ENCODE measurements around the gene TALDO1. TPM values are rescaled to one million over a fixed set of nuclear protein-coding genes. Genes with fewer than 3 reads are reported as not detected.

TALDO1 gene
- polyA plus RNA-seq, 1 of the 3 experiments (the other 2 are of a cell fraction): 103 TPM

DNA sequence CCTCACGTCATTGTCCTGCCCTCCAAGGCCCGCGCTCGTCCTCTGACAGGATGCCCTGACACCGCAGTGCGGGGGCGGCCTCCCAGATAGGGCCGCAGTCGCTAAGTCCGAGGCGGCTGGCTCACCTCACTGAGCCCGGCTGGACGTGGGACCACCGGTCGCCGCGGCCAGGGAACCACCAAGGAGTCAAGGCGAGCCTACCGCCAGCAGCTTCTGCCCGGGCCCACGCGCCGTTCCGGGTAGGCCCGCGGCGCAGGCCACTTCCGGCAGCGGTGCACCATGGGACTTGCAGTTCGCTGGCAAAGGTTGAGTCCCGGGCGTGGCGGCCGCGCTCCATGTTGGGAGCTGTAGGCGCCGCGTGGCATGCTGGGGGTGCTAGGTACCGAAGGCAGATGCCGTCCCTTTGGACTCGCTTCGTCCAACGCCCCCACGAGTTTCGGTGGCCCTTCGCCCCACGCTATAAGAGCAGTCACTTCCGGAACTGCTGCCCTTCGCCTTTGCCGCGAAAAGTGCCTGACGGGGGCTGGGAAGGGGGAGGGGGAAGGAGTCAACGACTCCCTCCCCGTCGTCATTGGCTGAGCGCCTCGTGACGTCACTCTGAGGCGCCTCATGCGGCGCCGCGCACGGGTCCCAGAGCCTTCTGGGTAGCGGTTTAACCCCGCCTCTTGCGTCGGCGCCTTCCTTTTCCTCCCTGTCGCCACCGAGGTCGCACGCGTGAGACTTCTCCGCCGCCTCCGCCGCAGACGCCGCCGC lies 62.2 kb downstream of the TALDO1 start, which contains the start of gene RPLP2 (continued):
- TF ChIP-seq TAF1 (IDR thresholded peaks at IDR 0.05; ENCODE audit: borderline replicate concordance, low read depth, low read length): peak; percentile 93
- TF ChIP-seq SMC3 (IDR thresholded peaks at IDR 0.05; ENCODE audit: low read depth, low read length): no peak
- TF ChIP-seq, protein P1, sequence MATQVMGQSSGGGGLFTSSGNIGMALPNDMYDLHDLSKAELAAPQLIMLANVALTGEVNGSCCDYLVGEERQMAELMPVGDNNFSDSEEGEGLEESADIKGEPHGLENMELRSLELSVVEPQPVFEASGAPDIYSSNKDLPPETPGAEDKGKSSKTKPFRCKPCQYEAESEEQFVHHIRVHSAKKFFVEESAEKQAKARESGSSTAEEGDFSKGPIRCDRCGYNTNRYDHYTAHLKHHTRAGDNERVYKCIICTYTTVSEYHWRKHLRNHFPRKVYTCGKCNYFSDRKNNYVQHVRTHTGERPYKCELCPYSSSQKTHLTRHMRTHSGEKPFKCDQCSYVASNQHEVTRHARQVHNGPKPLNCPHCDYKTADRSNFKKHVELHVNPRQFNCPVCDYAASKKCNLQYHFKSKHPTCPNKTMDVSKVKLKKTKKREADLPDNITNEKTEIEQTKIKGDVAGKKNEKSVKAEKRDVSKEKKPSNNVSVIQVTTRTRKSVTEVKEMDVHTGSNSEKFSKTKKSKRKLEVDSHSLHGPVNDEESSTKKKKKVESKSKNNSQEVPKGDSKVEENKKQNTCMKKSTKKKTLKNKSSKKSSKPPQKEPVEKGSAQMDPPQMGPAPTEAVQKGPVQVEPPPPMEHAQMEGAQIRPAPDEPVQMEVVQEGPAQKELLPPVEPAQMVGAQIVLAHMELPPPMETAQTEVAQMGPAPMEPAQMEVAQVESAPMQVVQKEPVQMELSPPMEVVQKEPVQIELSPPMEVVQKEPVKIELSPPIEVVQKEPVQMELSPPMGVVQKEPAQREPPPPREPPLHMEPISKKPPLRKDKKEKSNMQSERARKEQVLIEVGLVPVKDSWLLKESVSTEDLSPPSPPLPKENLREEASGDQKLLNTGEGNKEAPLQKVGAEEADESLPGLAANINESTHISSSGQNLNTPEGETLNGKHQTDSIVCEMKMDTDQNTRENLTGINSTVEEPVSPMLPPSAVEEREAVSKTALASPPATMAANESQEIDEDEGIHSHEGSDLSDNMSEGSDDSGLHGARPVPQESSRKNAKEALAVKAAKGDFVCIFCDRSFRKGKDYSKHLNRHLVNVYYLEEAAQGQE (IDR thresholded peaks at IDR 0.05; ENCODE audit: low read depth, low read length): no peak; the same call in 1 of the 2 replicates
- TF ChIP-seq POLR2AphosphoS5 (IDR thresholded peaks at IDR 0.05; ENCODE audit: low read depth, low read length): peak; percentile 91
- TF ChIP-seq EP300 (IDR thresholded peaks at IDR 0.05; ENCODE audit: borderline replicate concordance in 1 of 2, low read depth in 1 of 2, low read length in 1 of 2): no peak
- peak; percentile 71; the same call in 1 of the 2 replicates for TF ChIP-seq YY1 (IDR thresholded peaks at IDR 0.05; ENCODE audit: low read depth)
- TF ChIP-seq TCF12 (IDR thresholded peaks at IDR 0.05): no peak
- TF ChIP-seq RXRA (IDR thresholded peaks at IDR 0.05; ENCODE audit: borderline replicate concordance, low read depth): no peak

GRCh38 chr11:810040-810567 lies 62.8 kb downstream of the TALDO1 start:
- no peaks in the 10 kb centered on the region for H3K27me3 ChIP-seq (ENCODE audit: insufficient read depth)
- no peak for DNase-seq
- peak overlapping the region; percentile 99 for H3K4me2 ChIP-seq
- H4K20me1 ChIP-seq (ENCODE audit: insufficient read depth): peaks cover 30% of the 10 kb centered on the region
- POLR2A ChIA-PET: interaction anchor here (0.7 to 2.2 kb wide), 8 partner anchors 9 to 50 kb away, joined by 4 to 34 read pairs (median 6); partner anchors contain the start of genes CD151, CEND1, PNPLA2 and TSPAN4
- peak overlapping the region; percentile 81 to 97 for H3K4me3 ChIP-seq (ENCODE audit: low read depth in 2 of 2, low read length in 1 of 2)
- H3K9me3 ChIP-seq: no peaks in the 10 kb centered on the region
- CTCF ChIA-PET: interaction anchor here (0.8 to 1.0 kb wide), 2 partner anchors 18 to 82 kb away, joined by 3 to 4 read pairs; no protein-coding TSS in a partner anchor
- H3K79me2 ChIP-seq (ENCODE audit: insufficient read depth): peaks cover 68% of the 10 kb centered on the region
- peak overlapping the region; percentile 97 for H3K9ac ChIP-seq
- H3K27ac ChIP-seq (ENCODE audit: low read depth in 2 of 2, low read length in 1 of 2): peak overlapping the region; percentile 97 to 98
- H3F3A ChIP-seq (replicated peaks; ENCODE audit: insufficient read depth): peaks cover 42% of the 10 kb centered on the region
- H2AFZ ChIP-seq (ENCODE audit: low read depth): no peak overlapping the region
- 0% methylated on average over 8 of the region's 55 CpGs for WGBS (ENCODE audit: low lambda C conversion rate)
- no peaks in the 10 kb centered on the region for H3K9me2 ChIP-seq
- peaks cover 8 to 19% of the 10 kb centered on the region in 2 experiments; a peak in 2 of 4 replicates for H3K4me1 ChIP-seq (ENCODE audit: control insufficient read depth in 1 of 2, insufficient read depth in 2 of 2, low read depth in 1 of 2, low read length in 1 of 2)
- TF ChIP-seq, protein P1 (IDR thresholded peaks at IDR 0.05; ENCODE audit: low read depth, low read length): peak; percentile 41; the same call in 1 of the 2 replicates
- TF ChIP-seq RCOR1 (IDR thresholded peaks at IDR 0.05; ENCODE audit: low read length): no peak
- TF ChIP-seq SIN3A (IDR thresholded peaks at IDR 0.05; ENCODE audit: borderline replicate concordance, low read depth, low read length): peak; percentile 2; the same call in 1 of the 2 replicates
- peaks cover 27 to 28% of the 10 kb centered on the region in 2 experiments for H3K36me3 ChIP-seq (replicated peaks in 1 of 2; ENCODE audit: control insufficient read depth in 1 of 2, insufficient read depth in 2 of 2, low read length in 1 of 2)

Measured in SK-N-SH (cell line).